Upper lobe of right lung (tissue), 1 donor: Measurements from ENCODE around the gene VAMP2. TPM values are rescaled to one million over a fixed set of nuclear protein-coding genes. Genes with fewer than 3 reads are reported as not detected.
A peak's percentile ranks its signal among the peaks of the same experiment; 100 is the strongest.

Source experiments
- ATAC-seq: fragments of 200-7000 bp; cut with Tn5 transposase; one replicate; pipeline ENCODE4 v1.9.1; 2020; ENCODE audit warnings: mild to moderate bottlenecking, moderate library complexity
- DNase-seq: peaks from one replicate; pipeline ENCODE4 v3.0.0-alpha.2; 2020
- H3K27ac ChIP-seq: fragments of 200-600 bp; one replicate; pipeline ENCODE4 v1.8.0; 2022
- H3K27me3 ChIP-seq: fragments of 200-600 bp; one replicate; pipeline ENCODE4 v1.8.0; 2022; ENCODE audit warnings: mild to moderate bottlenecking
- H3K36me3 ChIP-seq: fragments of 200-600 bp; one replicate; pipeline ENCODE4 v1.8.0; 2022
- H3K4me1 ChIP-seq: fragments of 200-600 bp; one replicate; pipeline ENCODE4 v1.8.0; 2022
- H3K4me3 ChIP-seq: fragments of 200-600 bp; one replicate; pipeline ENCODE4 v1.8.0; 2022; ENCODE audit warnings: mild to moderate bottlenecking
- H3K9me3 ChIP-seq: fragments of 200-600 bp; one replicate; pipeline ENCODE4 v1.8.0; 2022
- CTCF ChIP-seq: fragments of 200-600 bp; IDR thresholded peaks from one replicate; pipeline ENCODE4 v1.8.0; 2022; ENCODE audit warnings: antibody characterized with exemption
- intact Hi-C: fragments of 100-400 bp; cut with DNase I; formaldehyde crosslinking; loops from one replicate; pipeline ENCODE4 v1.11.0; 2022
- total RNA-seq: library from RNA; stranded (reverse); fragmentation: NEBNext Ultra II Directional; extraction: Animal tissue kit (Norgen Biotek cat#: 25700); gene quantifications from one replicate; pipeline ENCODE4 v1.2.1, GENCODE V29; 2021
- donor health status: DM: no; HTN: yes; CAD: no; lungs with severe emphysema.

VAMP2 gene
- total RNA-seq, 1 donor from 2014 or later, result 78.1 TPM

- intact Hi-C loops, result no loop called here
Observed at GRCh38 chr17:8158267-8159031, 4.3 kb downstream of the VAMP2 start.

GRCh38 chr17:8156246-8156992 lies 6.3 kb downstream of the VAMP2 start:
- peaks cover 44% of the 10 kb centered on the region for H3K4me1 ChIP-seq
- no peaks in the 10 kb centered on the region for H3K9me3 ChIP-seq
- peak; percentile 77 for ATAC-seq

More at GRCh38 chr17:8158267-8159031, 4.3 kb downstream of the VAMP2 start:
- H3K4me3 ChIP-seq, result no peak overlapping the region
- peak overlapping the region; percentile 98 for H3K27ac ChIP-seq
- DNase-seq (peak; percentile 92), ATAC-seq (peak; percentile 42)
- no peaks in the 10 kb centered on the region for H3K27me3 ChIP-seq
- peaks cover 27% of the 10 kb centered on the region for H3K36me3 ChIP-seq
- peaks cover 43% of the 10 kb centered on the region for H3K4me1 ChIP-seq
- H3K9me3 ChIP-seq, result no peaks in the 10 kb centered on the region
- TF ChIP-seq CTCF, result peak; percentile 96

GRCh38 chr17:8155996-8156245 lies 6.8 kb downstream of the VAMP2 start:
- intact Hi-C loops, result no loop called here
- H3K9me3 ChIP-seq, result no peaks in the 10 kb centered on the region
- TF ChIP-seq CTCF, result no peak
- no peaks in the 10 kb centered on the region for H3K27me3 ChIP-seq
- peak overlapping the region; percentile 100 for H3K27ac ChIP-seq
- no peak for ATAC-seq
- peaks cover 30% of the 10 kb centered on the region for H3K36me3 ChIP-seq
- DNase-seq, result no peak
- H3K4me1 ChIP-seq, result peaks cover 40% of the 10 kb centered on the region
- H3K4me3 ChIP-seq, result peak overlapping the region; percentile 82

More at GRCh38 chr17:8156246-8156992, 6.3 kb downstream of the VAMP2 start:
- intact Hi-C loops, result no loop called here
- Histone ChIP-seq H3K27me3 (no peaks in the 10 kb centered on the region), H3K36me3 (peaks cover 35% of the 10 kb centered on the region), H3K4me3 (peak overlapping the region; percentile 82), H3K27ac (peak overlapping the region; percentile 100)
- peak; percentile 100 for DNase-seq
- TF ChIP-seq CTCF, result peak; percentile 6

GRCh38 chr17:8155231-8155995 lies 7.3 kb downstream of the VAMP2 start:
- Histone ChIP-seq H3K4me3 (peak overlapping the region; percentile 82), H3K36me3 (peaks cover 30% of the 10 kb centered on the region), H3K4me1 (peaks cover 40% of the 10 kb centered on the region), H3K9me3 (no peaks in the 10 kb centered on the region), H3K27ac (peak overlapping the region; percentile 100), H3K27me3 (no peaks in the 10 kb centered on the region)
- no peak for ATAC-seq
- DNase-seq, result no peak
- no peak for TF ChIP-seq CTCF
- intact Hi-C loops, result no loop called here

GRCh38 chr17:8154608-8155155 lies 8.1 kb downstream of the VAMP2 start:
- Histone ChIP-seq H3K9me3 (no peaks in the 10 kb centered on the region), H3K4me3 (peak overlapping the region; percentile 82), H3K36me3 (peaks cover 32% of the 10 kb centered on the region), H3K4me1 (peaks cover 44% of the 10 kb centered on the region), H3K27ac (peak overlapping the region; percentile 100), H3K27me3 (no peaks in the 10 kb centered on the region)
- ATAC-seq (no peak), DNase-seq (no peak)
- TF ChIP-seq CTCF, result no peak
- intact Hi-C loops, result no loop called here
